Retinal pigment epithelial cell (primary cell): ENCODE measurements around the gene NEK11.
A peak's percentile ranks its signal among the peaks of the same experiment; 100 is the strongest.

ENCODE experiments used
- DNase-seq: peaks from one replicate; pipeline ENCODE4 v3.0.0-alpha.2; 2010; ENCODE audit warnings: low read depth
- H3K4me3 ChIP-seq: 2 replicates; pipeline ENCODE4 v1.5.1; 2011; ENCODE audit warnings: mild to moderate bottlenecking, low read length, control low read depth, moderate library complexity
- CTCF ChIP-seq: conservative IDR thresholded peaks from 2 replicates; pipeline ENCODE4 v1.5.1; 2011; ENCODE audit warnings: low read depth, low read length, control low read depth, inconsistent platforms

NEK11 gene

GRCh38 chr3:131393868-131394267 lies 367.2 kb downstream of the NEK11 start:
- no peak overlapping the region for H3K4me3 ChIP-seq
- DNase-seq = peak; percentile 87
- TF ChIP-seq CTCF = no peak

DNA sequence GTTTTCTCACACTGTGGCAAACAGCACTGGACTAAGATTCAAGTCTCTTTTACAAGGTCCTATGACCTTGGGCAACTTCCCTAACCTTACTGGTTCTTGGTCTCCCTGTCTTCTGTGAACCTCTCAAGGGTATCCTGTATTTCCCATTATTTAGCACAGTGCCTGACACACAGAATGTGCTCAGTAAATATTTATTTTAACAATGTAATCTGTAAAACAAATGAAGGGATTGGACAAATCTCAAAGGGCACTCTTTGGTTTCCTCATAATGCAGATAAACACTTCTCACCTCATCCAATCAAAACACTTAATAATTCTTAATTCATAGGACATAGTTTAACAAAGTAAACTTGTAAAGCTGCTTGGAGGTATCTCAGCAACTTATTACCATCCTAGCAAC lies 367.7 kb downstream of the NEK11 start:
- no peak for TF ChIP-seq CTCF
- no peak for DNase-seq
- no peak overlapping the region for H3K4me3 ChIP-seq

GRCh38 chr3:131396170-131396569 lies 369.5 kb downstream of the NEK11 start:
- no peak overlapping the region for H3K4me3 ChIP-seq
- DNase-seq = no peak
- TF ChIP-seq CTCF = no peak

DNA sequence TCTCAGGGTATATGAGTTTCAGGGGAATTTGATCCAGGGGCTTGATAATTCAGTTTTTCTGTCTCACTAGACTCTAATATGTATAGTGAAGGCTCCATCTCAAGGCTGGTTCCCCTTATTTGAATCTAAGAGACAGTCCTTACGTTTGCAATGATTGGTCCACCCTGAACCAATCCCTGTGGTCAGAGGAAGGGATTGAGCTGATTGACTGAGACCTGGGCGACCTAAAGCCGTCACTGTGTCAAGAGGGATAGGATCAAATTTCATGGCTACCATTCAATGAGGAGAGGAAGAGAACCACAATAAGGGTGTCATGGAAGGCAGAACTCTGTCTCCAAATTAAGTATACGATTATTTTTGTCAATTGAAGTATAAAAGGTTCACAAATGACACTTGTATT lies 371.2 kb downstream of the NEK11 start:
- no peak overlapping the region for H3K4me3 ChIP-seq
- no peak for TF ChIP-seq CTCF

More for the DNA sequence above, 371.2 kb downstream of the NEK11 start:
- no peak for DNase-seq
